Measurements from ENCODE around the gene USP34. TPM values are rescaled to one million over a fixed set of nuclear protein-coding genes. Genes with fewer than 3 reads are reported as not detected.
"Not testable (repeated sequence)": the region's sequence is repeated elsewhere in the genome, so short reads cannot be mapped to it uniquely, and the experiment has no call there.

The USP34 gene
- total and polyA plus RNA-seq, 5 donors from 2014 or later: 16.6 to 197 (median 17.7) TPM

GRCh38 chr2:61492476-61492875 is 21.6 kb upstream of the USP34 start:
- DNase-seq: no peak
- H3K9me3 ChIP-seq (ENCODE audit: control insufficient read depth in 2 of 2, low read length in 2 of 2): no peaks in the 10 kb centered on the region
- no peaks in the 10 kb centered on the region for H3K27me3 ChIP-seq (ENCODE audit: control insufficient read depth, insufficient read depth, low read length)
- H3K27ac Mint-ChIP-seq: peak overlapping the region in 2 of 3 donors; percentile 75 to 81
- H3K4me3 ChIP-seq (ENCODE audit: low read depth, low read length): no peak overlapping the region
- H3K4me1 ChIP-seq (ENCODE audit: control insufficient read depth, insufficient read depth, low read length, poor library complexity, severe bottlenecking): peaks cover 16% of the 10 kb centered on the region
- no peaks in the 10 kb centered on the region for H3K27me3 Mint-ChIP-seq
- peaks cover 90% of the 10 kb centered on the region for H3K36me3 ChIP-seq (ENCODE audit: control insufficient read depth, insufficient read depth, low read length)
- no peak for ATAC-seq (ENCODE audit: low read depth in 2 of 2)
- H3K9me3 Mint-ChIP-seq: no peaks in the 10 kb centered on the region
- no peak overlapping the region for H3K4me3 Mint-ChIP-seq
- peaks cover 10 to 24% (median 16%) of the 10 kb centered on the region in 4 donors for H3K4me1 Mint-ChIP-seq
- H3K27ac ChIP-seq (ENCODE audit: insufficient read depth, low read length, poor library complexity, severe bottlenecking): peak overlapping the region; percentile 26
- H3K36me3 Mint-ChIP-seq: peaks cover 40% of the 10 kb centered on the region

DNA sequence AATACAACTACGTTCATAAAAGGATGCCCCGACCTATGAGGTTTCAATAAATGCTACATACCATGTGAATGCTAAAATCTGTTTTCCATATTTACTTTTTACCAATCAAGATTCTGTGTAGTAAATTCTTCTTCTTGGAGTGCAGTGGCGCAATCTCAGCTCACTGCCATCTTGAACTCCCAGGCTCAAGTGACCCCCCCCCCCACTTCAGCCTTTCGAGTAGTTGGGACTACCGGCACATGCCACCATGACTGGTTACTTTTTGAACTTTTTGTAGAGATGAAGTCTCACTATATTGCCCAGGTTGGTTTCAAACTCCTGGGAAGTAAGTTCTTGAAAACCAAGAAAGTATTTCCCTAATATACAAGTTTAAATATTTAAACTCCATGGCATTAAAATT is 14.4 kb upstream of the USP34 start:
- Mint-ChIP-seq H3K9me3 (no peaks in the 10 kb centered on the region), H3K27ac (no peak overlapping the region), H3K4me3 (no peak overlapping the region), H3K36me3 (peaks cover 46% of the 10 kb centered on the region), H3K4me1 (peaks cover 0 to 12% (median 5%) of the 10 kb centered on the region in 4 donors), H3K27me3 (no peaks in the 10 kb centered on the region)
- Histone ChIP-seq H3K4me3 (ENCODE audit: low read depth, low read length) (no peak overlapping the region), H3K4me1 (ENCODE audit: control insufficient read depth, insufficient read depth, low read length, poor library complexity, severe bottlenecking) (no peaks in the 10 kb centered on the region), H3K27me3 (ENCODE audit: control insufficient read depth, insufficient read depth, low read length) (no peaks in the 10 kb centered on the region), H3K9me3 (ENCODE audit: control insufficient read depth in 2 of 2, low read length in 2 of 2) (no peaks in the 10 kb centered on the region), H3K27ac (ENCODE audit: insufficient read depth, low read length, poor library complexity, severe bottlenecking) (no peak overlapping the region), H3K36me3 (ENCODE audit: control insufficient read depth, insufficient read depth, low read length) (peaks cover 77% of the 10 kb centered on the region)
- DNase-seq: no peak
- no peak for ATAC-seq (ENCODE audit: low read depth in 2 of 2)

- Mint-ChIP-seq H3K27me3 (no peaks in the 10 kb centered on the region), H3K4me3 (no peak overlapping the region), H3K36me3 (peaks cover 23% of the 10 kb centered on the region), H3K4me1 (peaks cover 1 to 14% (median 12%) of the 10 kb centered on the region in 4 donors), H3K9me3 (peaks cover 0 to 2% (median 0%) of the 10 kb centered on the region in 7 donors), H3K27ac (no peak overlapping the region)
- DNase-seq (no peak), ATAC-seq (ENCODE audit: low read depth in 2 of 2) (no peak)
- H3K27ac ChIP-seq (ENCODE audit: insufficient read depth, low read length, poor library complexity, severe bottlenecking): peak overlapping the region; percentile 23
- H3K36me3 ChIP-seq (ENCODE audit: control insufficient read depth, insufficient read depth, low read length): peaks cover 47% of the 10 kb centered on the region
- H3K9me3 ChIP-seq (ENCODE audit: control insufficient read depth in 2 of 2, low read length in 2 of 2): no peaks in the 10 kb centered on the region
- H3K4me3 ChIP-seq (ENCODE audit: low read depth, low read length): no peak overlapping the region
- H3K27me3 ChIP-seq (ENCODE audit: control insufficient read depth, insufficient read depth, low read length): no peaks in the 10 kb centered on the region
- H3K4me1 ChIP-seq (ENCODE audit: control insufficient read depth, insufficient read depth, low read length, poor library complexity, severe bottlenecking): no peaks in the 10 kb centered on the region
Measured at GRCh38 chr2:61478086-61478485, 7.2 kb upstream of the USP34 start.

DNA sequence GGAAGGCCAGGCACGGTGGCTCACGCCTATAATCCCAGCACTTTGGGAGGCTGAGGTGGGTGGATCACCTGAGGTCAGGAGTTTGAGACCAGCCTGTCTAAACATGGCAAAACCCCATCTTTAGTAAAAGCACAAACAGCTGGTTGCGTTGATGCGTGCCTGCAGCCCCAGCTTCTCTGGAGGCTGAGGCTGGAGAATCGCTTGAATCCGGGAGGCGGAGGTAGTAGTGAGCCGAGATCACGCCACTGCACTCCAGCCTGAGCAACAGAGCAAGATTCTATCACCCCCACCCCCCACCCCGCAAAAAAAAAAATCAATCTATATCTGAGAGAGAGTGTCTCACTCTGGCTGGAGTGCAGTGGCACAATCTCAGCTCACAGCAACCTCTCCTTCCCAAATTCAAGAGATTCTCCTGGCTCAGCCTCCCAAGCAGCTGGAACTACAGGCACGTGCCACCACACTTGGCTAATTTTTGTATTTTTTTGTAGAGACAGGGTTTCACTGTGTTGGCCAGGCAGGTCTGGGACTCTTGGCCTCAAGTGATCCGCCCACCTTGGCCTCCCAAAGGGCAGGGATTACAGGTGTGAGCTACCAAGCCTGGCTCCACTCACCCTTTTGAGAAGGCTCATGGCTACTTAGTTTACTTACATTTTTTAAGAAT is 6.2 kb upstream of the USP34 start:
- H3K9me3 Mint-ChIP-seq; DNase-seq; H3K27me3 Mint-ChIP-seq; ATAC-seq (ENCODE audit: low read depth in 2 of 2); H3K27ac ChIP-seq (ENCODE audit: insufficient read depth, low read length, poor library complexity, severe bottlenecking); H3K27me3 ChIP-seq (ENCODE audit: control insufficient read depth, insufficient read depth, low read length); H3K4me3 ChIP-seq (ENCODE audit: low read depth, low read length); H3K9me3 ChIP-seq (ENCODE audit: control insufficient read depth in 2 of 2, low read length in 2 of 2); H3K4me1 ChIP-seq (ENCODE audit: control insufficient read depth, insufficient read depth, low read length, poor library complexity, severe bottlenecking): not testable (repeated sequence)
- Mint-ChIP-seq H3K4me1 (peaks cover 2 to 17% (median 16%) of the 10 kb centered on the region in 4 donors), H3K36me3 (peaks cover 16% of the 10 kb centered on the region), H3K4me3 (peak overlapping the region in 1 of 4 donors; percentile 36), H3K27ac (peak overlapping the region in 1 of 3 donors; percentile 4)
- peaks cover 36% of the 10 kb centered on the region for H3K36me3 ChIP-seq (ENCODE audit: control insufficient read depth, insufficient read depth, low read length)

DNA sequence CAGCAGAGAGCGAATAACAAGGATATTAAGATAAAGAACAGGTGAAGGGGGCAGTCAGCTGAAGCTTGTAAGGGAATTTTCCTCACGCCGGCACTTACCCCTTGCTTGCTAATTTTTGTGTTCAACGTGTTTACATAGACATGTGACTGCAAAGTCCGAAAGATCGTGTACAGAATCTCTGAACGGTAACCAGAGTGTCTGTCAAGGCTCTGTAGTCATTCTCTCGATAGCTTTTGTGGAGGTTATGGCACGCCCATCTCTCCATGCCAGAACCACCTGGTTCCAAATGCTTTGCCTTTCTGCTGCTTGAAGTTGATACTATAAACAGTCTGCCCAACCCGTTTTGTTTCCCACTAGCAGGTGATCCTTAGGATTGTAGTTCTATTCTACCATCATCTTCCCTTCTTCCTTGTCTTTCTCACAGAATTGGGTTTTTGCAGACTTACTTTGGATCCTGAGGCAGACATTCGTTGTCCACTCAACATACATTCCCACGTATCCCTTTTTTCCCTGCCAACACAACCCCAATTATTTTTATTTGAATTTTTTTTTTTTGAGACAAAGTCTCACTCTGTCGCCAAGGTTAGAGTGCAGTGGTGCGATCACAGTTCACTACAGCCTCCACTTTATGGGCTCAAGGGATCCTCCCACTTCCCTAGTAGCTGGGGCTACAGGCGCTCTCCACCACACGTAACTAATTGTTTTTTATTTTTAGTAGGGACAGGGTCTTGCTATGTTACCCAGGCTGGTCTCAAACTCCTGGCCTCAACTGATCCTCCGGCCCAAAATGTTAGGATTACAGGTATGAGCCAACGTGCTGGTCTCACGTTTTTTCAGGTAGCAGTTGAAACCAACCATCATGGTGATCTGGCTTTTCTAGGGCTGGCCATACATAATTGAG is 1.3 kb upstream of the USP34 start:
- no peaks in the 10 kb centered on the region for H3K9me3 ChIP-seq (ENCODE audit: control insufficient read depth in 2 of 2, low read length in 2 of 2)
- peaks cover 23% of the 10 kb centered on the region for H3K4me1 ChIP-seq (ENCODE audit: control insufficient read depth, insufficient read depth, low read length, poor library complexity, severe bottlenecking)
- Mint-ChIP-seq H3K27ac (peak overlapping the region; percentile 98 to 99 (median 98)), H3K27me3 (no peaks in the 10 kb centered on the region), H3K4me3 (peak overlapping the region; percentile 95 to 97 (median 96)), H3K36me3 (no peaks in the 10 kb centered on the region), H3K4me1 (peaks cover 11 to 45% (median 27%) of the 10 kb centered on the region in 4 donors), H3K9me3 (peaks cover 0 to 2% (median 0%) of the 10 kb centered on the region in 7 donors)
- H3K36me3 ChIP-seq (ENCODE audit: control insufficient read depth, insufficient read depth, low read length): peaks cover 2% of the 10 kb centered on the region
- ATAC-seq (ENCODE audit: low read depth in 2 of 2): no peak
- peak overlapping the region; percentile 99 for H3K27ac ChIP-seq (ENCODE audit: insufficient read depth, low read length, poor library complexity, severe bottlenecking)
- peak in 1 of 3 donors; percentile 58 for DNase-seq
- peak overlapping the region; percentile 89 for H3K4me3 ChIP-seq (ENCODE audit: low read depth, low read length)
- H3K27me3 ChIP-seq (ENCODE audit: control insufficient read depth, insufficient read depth, low read length): no peaks in the 10 kb centered on the region

- H3K4me3 Mint-ChIP-seq: peak overlapping the region; percentile 97 to 100 (median 98)
- H3K9me3 Mint-ChIP-seq: no peaks in the 10 kb centered on the region
- peak overlapping the region; percentile 90 to 96 (median 91) for H3K27ac Mint-ChIP-seq
- peaks cover 11 to 50% (median 28%) of the 10 kb centered on the region in 4 donors for H3K4me1 Mint-ChIP-seq
- DNase-seq (peak in 2 of 3 donors; percentile 80 to 84), ATAC-seq (ENCODE audit: low read depth in 2 of 2) (peak; percentile 13 to 29)
- Histone ChIP-seq H3K4me1 (ENCODE audit: control insufficient read depth, insufficient read depth, low read length, poor library complexity, severe bottlenecking) (peaks cover 37% of the 10 kb centered on the region), H3K9me3 (ENCODE audit: control insufficient read depth in 2 of 2, low read length in 2 of 2) (no peaks in the 10 kb centered on the region), H3K36me3 (ENCODE audit: control insufficient read depth, insufficient read depth, low read length) (peaks cover 2% of the 10 kb centered on the region), H3K4me3 (ENCODE audit: low read depth, low read length) (peak overlapping the region; percentile 90), H3K27me3 (ENCODE audit: control insufficient read depth, insufficient read depth, low read length) (no peaks in the 10 kb centered on the region), H3K27ac (ENCODE audit: insufficient read depth, low read length, poor library complexity, severe bottlenecking) (peak overlapping the region; percentile 99)
- H3K36me3 Mint-ChIP-seq: no peaks in the 10 kb centered on the region
- H3K27me3 Mint-ChIP-seq: no peaks in the 10 kb centered on the region
Measured at GRCh38 chr2:61470122-61470951, 550 bp downstream of the USP34 start.

- Histone ChIP-seq H3K27ac (ENCODE audit: insufficient read depth, low read length, poor library complexity, severe bottlenecking) (peak overlapping the region; percentile 99), H3K27me3 (ENCODE audit: control insufficient read depth, insufficient read depth, low read length) (no peaks in the 10 kb centered on the region), H3K36me3 (ENCODE audit: control insufficient read depth, insufficient read depth, low read length) (peaks cover 2% of the 10 kb centered on the region), H3K4me1 (ENCODE audit: control insufficient read depth, insufficient read depth, low read length, poor library complexity, severe bottlenecking) (peaks cover 42% of the 10 kb centered on the region), H3K9me3 (ENCODE audit: control insufficient read depth in 2 of 2, low read length in 2 of 2) (no peaks in the 10 kb centered on the region), H3K4me3 (ENCODE audit: low read depth, low read length) (peak overlapping the region; percentile 90)
- Mint-ChIP-seq H3K27ac (peak overlapping the region; percentile 90 to 96 (median 91)), H3K36me3 (no peaks in the 10 kb centered on the region), H3K4me3 (peak overlapping the region; percentile 97 to 100 (median 98)), H3K9me3 (no peaks in the 10 kb centered on the region), H3K27me3 (no peaks in the 10 kb centered on the region), H3K4me1 (peaks cover 15 to 58% (median 35%) of the 10 kb centered on the region in 4 donors)
- no peak for ATAC-seq (ENCODE audit: low read depth in 2 of 2)
- DNase-seq: no peak
Measured at GRCh38 chr2:61469424-61470121, 1.3 kb downstream of the USP34 start.
